Left lobe of liver (tissue), 2 donors: ENCODE data around the gene CDC42BPG. TPM values are rescaled to one million over a fixed set of nuclear protein-coding genes. Genes with fewer than 3 reads are reported as not detected.

Experiments used
- ATAC-seq: fragments of 200-7000 bp; cut with Tn5 transposase; one replicate; pipeline ENCODE4 v1.9.1; 2020; ENCODE audit warnings: mild to moderate bottlenecking, moderate library complexity
- DNase-seq: peaks from one replicate; pipeline ENCODE4 v3.0.0-alpha.2; 2020; ENCODE audit warnings: low spot score
- total RNA-seq: library from RNA; stranded (reverse); gene quantifications from one replicate; pipeline ENCODE4 v1.2.1, GENCODE V29; 2021
- donor health status: DM: no; HTN: no; CAD: no; lungs with moderate emphysema.
- donor health status: DM: no; HTN: yes; CAD: no.

CDC42BPG gene
- total RNA-seq, 1 donor from 2014 or later = 1.2 TPM

DNA sequence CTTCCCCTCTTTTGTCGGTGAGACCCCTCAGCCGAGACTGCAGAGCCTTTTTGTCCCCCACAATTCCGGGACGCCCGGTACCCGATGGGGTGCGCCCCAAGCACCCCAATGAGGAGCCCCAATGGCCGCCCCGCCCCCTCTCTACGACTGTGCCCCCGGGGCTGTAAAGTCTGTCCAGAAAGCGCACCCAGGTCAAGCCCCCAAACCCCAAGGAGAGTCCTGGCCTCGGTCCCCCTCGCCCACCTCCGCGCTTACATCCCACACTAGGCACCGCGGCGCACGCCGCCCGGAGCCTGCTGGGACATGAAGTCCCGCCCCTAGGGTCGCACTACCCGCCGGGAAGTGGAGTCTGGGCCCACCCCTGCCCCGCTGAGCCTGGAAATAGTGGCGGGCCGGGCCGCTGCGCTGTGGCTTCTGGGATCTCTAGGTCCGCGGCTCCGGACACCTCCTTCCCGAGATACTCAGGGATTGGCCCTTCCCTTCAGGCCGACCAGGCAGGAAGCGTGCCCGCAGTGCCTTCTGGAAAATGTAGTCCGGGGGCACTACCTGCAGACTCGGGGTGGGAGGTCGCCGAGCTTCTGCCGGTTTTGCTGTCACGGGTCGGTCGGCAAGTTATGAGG is 34.1 kb downstream of the CDC42BPG start, which contains the start of gene MEN1:
Gene MEN1, minus strand, starts transcription at position 281 of the 620 bp plus-strand sequence. CDS start 442 bp downstream, outside the sequence.
- DNase-seq (peak; percentile 98), ATAC-seq (peak; percentile 95)

DNA sequence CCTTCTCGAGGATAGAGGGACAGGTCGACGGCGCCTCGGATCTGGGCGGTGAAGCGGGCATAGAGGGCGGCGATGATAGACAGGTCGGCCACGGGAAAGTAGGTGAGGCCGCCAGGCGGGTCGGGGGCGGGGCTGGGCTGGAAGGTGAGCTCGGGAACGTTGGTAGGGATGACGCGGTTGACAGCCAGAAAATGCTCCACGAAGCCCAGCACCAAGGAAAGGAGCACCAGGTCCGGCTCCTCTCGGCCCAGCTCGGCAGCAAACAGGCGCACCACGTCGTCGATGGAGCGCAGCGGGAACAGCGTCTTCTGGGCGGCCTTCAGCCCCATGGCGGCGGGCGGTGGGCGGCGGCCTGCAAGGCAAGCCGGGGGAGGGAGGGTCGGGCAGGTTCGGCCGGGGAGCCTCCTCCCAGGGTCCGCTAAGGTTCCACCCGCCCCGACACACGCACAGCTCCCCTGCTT is 34.6 kb downstream of the CDC42BPG start:
- DNase-seq = no peak

DNA sequence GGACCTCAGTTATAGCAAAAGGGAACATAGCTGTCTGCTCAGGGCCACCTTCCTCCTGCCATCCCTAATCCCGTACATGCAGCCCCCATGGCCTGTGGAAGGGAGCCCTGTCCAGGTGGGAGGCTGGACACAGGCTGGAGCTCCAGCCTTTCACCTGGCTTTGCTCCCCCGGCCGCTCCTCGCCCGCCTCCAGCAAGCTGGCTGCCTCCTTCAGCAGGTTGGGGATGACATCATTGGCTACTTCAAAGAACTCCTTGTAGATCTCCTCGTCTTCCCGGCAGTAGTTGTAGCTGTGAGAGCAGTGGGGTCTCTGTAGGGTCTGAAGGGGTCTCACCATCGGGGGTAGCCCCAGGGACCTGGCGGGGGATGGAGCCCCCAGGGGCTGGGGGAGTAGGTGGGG is 39.0 kb downstream of the CDC42BPG start:
- ATAC-seq = no peak
- no peak for DNase-seq

More for the DNA sequence above, 34.6 kb downstream of the CDC42BPG start:
- peak; percentile 40 for ATAC-seq

DNA sequence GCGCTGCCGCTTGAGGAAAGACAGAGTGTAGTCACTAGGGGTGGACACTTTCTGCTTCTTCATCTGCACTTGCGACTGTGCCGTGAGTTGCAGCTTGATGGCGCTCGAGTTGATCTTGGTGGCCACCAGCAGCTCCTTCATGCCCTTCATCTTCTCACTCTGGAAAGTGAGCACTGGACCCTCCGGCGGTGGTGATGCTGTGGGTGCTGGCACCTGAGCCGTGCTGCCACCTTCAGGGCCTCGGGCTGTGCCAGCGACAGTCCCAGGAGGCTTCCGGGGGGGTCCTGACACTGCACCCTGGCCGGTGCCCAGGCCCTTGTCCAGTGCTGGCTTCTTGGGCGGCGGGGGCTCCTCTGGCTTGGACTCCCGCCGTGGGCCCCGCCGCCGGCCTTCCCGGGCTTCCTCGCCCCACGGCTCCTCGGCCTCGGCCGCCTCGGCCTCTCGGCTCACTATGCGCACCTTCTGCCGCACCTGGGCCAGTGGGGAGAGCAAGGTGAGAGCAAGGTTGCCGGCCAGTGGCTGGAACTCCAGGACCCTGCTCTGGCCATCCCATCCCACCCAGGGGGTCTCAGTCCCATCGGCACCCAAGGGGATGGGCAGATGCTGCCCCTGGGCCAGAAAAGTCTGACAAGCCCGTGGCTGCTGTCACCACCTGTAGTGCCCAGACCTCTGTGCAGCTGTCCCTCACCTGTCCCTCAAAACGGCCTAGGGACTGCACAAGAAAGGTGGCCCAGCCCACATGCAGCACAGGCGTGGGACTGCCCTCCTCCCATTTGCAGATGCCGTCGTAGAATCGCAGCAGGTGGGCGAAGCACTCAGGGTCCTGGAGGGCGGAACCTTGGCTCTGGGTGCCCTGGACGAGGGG is 39.9 kb downstream of the CDC42BPG start:
- ATAC-seq (no peak), DNase-seq (no peak)

DNA sequence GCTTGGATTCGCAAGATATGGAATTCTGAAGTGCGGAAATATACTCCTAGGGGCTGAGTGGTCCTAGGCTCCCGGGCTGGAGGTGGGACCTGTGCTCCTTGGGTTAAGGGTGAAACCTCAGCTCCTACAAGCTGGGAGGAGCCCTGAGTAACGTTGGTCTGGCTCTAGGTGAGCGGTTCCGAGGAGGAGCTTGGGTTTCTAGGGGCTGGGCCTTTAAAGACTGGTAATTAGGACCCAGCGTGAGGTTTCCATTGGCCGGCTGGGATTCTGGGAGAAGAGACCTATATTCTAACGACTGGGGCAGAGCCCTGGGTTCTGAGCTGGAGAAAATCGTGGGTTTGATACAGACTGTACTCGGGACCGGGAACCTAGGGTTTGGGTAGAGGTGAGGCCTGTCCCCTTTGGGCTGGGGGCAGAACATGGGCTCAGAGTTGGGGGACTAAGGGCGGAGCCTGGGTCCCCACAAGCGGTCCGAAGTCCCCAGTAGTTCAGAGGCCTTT is 40.6 kb downstream of the CDC42BPG start:
- peak; percentile 4 for ATAC-seq

DNA sequence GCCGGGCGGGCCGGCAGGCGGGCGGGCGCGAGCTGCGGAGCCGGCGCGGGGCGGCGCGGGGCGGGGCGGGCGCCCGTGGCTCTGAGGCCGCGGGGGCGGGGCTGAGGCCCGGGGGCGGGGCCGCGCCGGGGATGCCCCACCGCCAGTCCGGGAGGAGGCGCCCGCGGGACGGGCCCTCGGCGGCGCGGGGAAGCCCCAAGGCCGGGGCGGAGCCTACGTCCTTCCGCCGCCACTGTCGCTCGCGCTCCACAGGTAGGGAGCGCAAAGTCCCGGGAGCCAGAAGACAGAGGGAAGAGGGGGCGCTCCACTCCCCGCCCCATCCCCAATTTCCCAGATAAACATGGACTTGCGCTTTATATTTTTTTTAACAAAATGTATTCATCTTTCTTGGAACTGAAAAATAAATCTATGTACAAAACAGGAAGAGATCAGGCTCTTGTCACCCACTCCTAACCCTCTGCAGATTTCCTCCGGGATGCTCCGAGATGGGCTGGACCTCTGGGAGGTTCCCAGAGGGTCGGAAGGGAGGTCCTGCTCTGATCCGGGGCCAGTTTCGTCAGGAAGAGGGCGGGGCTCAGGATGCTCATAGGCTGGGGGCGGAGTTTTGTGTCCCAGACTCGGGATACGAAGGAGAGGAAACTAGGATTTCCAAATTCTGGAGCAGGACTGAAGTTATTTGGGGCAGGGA is 41.2 kb downstream of the CDC42BPG start, which contains the start of gene MAP4K2:
Gene MAP4K2, minus strand, starts transcription at position 57 of the 688 bp plus-strand sequence. CDS start 65 bp downstream, outside the sequence.
- DNase-seq = peak; percentile 89
- ATAC-seq = peak; percentile 94

More for the DNA sequence above, 40.6 kb downstream of the CDC42BPG start:
- DNase-seq = no peak

DNA sequence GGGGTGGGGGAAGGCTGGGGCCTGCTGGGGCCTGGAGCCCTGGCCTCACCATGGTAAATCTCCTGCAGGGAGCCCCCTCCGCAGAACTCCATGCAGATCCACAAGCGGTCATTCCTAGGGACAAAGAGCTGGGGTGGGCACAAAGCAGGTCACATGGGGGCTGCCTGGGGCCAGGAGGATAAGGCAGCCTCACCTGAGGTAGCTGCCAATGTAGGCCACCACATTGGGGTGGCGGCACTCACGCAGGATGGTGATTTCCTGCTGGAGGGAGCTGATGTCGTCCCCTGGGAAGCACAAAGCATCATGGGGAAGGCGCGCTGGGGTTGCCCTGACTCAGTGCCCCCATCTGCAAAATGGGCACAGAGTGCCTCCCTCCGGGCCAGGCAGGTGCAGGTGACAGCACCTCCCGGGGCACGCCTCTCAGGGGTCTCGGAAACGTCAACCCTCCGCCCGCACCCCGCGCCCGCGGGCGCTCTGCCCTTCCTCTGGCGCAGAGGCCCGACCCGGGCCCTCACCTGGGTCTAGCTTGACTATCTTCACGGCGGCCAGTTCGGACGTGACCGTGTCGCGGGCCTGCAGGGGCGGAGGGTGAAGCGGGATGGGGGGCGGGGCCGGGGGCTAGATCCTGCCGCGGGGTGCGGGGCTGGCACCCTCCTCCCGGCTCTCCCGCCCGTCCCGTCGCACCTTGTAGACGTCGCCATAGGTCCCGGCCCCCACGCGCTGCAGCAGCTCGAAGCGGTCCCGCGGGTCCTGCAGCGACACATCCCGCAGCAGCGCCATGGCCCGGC is 41.9 kb downstream of the CDC42BPG start:
- ATAC-seq (no peak), DNase-seq (peak; percentile 66)

DNA sequence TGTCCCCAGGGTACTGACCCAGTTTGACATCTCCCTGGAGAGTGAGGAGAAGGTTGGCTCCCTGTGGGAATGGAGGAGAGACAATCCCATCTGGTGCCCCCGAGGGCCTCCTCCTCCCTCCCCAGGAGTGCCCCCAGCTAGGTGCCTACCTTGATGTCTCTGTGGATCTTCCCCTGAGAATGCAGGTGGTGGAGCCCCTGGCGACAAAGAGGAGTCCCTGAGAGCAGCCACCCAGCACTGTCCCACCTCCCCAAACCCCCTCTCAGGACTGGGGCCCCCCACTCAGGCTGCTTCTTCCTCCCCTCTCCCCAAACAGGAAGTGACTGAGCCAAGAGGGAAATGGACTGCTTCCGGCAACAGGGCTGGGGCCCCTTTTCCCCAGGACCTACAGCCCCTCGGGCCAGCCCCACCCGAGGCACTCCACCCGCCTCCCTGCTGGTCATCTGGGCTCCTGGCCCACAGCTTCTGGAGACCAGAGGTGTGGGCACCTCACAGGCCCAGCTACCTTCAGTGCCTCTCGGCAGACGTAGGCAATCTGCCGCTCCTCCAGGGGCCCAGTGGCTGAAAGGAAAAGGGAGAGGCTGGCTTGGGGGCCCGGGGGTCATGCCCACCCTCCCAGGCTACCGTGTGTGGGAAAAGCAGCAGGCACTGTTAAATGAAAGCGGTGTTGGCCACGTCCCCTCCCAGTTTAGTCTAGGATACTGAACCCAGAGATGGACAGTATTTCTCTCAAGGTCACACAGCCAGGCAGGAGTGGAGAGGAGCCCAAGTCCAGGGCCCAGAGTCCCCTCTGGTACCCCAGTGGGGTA is 42.7 kb downstream of the CDC42BPG start:
- ATAC-seq (no peak), DNase-seq (no peak)

DNA sequence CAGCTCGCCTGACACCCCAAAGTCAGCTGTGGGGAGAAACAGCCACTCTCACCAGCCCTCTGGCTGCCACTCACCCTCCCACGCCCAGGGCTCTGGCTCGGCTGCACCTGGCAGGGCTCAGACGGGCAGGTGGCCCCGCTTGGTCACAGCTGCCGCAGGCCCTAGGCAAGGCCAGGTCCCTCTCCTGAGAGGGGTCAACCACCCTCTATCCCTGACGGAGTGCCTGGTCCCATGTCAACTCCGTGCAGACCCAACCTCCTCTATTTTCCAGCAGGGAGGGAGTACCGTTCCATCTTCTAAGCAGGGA is 43.3 kb downstream of the CDC42BPG start:
- ATAC-seq (no peak), DNase-seq (no peak)

DNA sequence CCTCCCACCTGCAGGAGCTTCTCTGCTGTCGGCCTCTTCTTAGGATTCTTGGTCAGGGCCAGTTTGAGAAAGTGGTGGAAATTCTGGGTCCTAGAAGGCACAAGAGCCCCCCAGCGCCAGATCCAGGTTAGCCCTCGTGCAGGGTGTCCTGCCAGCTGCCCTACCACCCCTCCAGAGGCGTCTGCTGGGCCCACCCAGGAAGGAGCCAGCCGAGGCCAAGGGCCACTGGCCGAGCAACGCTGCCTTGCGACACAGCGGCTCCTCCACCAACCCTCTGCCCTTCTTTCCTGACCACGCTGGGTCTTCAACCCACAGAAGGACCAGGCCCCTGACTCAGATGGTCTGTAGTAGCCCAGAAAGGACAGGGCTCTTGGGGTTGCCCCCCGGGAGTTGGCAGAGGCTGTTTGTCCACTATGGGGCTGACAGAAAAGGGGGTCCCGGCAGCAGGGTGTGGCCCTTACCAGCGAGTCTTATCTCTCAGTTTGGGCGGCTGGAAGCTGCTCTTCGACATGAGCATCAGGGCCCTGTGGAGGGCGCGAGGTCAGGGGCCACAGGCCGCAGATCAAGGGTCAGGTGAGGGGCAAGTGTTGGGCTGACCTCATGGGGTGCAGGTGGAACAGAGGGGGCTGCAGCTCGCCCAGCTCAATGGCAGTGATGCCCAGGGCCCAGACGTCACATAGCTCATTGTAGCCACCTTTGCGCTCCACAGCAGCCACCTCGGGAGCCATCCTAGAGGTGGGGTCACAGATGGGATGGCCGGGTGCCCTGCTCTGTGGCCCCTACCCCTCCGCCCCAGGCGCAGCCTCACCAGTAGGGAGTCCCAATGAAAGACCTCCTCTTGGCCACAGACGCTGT is 43.9 kb downstream of the CDC42BPG start:
- no peak for DNase-seq
- ATAC-seq = no peak

DNA sequence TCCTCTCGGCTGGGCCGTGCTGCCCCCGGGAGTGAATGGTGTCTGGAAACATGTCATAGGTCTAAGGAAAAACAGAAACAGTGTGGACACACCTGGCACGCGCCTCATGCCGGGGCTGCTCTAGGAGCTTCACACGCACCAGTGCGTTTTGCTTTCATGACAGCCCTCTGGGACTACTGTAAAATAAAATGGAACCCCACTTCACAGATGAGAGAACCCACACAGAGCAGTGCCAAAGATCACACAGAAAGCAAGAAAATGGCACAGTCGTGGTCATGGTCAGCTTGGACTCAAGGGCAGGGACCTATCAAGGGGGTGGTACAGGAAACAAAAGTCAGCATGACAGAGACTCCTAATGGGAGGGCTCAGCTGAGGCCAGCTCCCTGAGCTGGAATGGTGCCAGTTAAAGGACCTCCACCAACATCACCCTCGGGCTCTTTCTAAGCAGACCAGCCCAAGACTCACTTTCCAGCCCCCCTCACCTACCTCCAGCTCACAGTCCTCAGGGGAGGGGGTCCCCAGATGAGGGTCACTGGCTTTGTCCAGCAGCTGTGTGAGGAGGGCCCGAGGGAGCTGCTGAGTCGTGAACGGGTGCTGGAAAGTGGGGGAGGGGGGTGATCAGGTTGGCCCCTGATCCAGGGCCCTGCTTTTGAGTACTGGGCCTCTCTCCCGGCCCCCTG is 44.7 kb downstream of the CDC42BPG start:
- DNase-seq = no peak
- ATAC-seq = no peak

DNA sequence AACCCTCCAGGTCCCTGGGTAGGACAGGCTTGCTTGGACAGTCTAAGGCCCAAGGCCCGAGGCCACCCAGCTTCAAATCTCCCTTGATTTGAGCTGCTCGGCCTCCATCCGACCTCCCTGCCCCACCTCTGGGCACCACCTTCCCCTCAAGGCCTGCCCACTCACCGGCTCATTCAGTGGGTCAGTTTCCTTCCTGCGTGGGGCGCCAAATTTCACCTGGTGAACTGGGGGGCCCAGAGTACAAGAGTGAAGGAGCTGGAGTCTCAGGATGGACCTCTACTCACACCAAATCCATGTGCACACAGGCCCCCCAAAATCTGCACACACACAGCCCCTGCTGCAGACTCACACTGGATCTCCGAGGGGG is 45.2 kb downstream of the CDC42BPG start:
- no peak for DNase-seq
- no peak for ATAC-seq

DNA sequence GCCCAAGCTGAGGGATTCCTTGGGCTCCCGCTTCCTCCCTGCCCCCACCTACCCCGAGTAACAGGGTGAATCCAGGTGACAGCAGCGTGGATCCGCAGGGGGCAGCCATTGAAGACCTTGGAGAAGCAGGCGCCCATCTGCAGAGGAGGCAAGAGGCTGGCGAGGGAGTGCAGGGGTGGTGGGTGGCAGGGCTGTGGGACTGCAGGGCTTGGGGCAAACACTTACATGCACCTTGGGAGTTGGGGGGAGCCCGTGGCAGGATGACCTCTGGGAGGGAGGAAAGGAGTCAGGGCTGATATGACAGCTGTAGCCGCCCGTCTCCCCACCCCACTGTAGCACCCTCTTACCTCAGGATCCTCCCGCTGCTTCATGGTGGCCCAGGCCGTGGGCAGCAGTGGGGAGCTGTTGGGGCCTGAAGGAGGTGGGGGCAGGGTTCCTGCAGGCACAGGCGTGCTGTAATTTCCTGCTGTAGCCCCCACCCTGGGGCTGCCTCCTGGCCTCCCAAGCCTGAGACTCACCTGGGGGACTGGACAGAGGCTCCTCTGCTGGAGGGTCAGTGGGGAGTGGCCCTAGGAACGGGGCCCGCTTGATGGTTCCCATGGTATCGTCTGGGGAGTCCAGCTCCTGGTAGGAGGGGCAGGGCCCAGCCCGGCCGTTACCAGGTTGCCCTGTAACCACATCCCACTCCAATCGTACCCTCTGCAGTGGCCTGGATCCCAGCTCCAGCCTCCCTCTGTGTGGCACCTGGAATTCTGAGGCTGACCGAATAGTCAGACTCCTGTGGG is 47.5 kb downstream of the CDC42BPG start:
- no peak for ATAC-seq
- no peak for DNase-seq

DNA sequence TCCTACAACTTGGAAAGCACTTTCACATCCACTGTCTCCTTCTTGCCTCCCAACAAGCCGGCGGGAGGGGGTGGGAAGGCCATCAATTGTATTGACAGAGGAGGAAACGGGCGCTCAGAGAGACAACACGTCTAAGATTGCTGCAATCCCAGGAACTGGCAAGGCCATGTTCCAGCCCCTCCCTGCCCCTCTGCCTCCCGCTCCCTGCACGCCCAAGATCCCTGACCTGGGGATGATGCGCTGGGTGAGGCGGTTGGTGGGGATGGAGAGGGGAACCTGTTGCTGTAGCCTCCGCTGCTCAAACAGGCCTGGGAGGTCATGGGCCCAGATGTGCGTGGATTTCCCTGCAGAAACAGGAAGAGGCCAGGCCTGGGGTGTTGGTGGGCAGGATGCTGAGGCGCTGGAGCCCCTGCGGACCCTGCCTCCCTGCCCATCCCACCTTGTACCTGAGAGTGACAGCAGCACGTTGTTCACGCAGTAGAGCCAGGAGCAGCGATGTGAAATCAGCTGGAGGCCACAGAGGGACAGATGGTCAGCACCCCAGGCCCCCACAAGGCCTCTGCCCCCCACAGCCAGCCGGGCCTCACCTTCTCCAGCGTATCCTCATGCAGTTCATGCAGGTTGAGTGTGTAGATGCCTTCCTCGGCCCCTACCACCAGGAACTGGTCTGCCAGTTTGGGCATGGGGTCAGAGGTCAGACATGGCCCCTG is 48.3 kb downstream of the CDC42BPG start:
- ATAC-seq (no peak), DNase-seq (no peak)

DNA sequence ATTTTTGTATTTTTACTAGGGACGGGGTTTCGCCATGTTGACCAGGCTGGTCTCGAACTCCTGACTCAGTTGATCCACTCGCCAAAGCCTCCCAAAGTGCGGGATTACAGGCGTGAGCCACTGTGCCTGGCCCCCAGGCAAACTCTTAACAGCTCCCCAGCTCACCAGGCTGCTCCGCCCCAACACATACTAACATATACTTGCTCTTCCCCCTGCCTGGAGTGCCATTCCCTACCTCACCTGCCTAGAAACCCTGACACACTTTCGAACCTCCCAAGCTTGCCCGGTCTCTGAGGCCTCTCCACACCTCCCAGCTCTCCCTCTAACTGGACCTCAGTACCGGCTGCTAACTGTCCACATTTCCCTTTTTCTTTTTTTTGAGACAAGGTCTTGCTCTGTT is 49.9 kb downstream of the CDC42BPG start:
- DNase-seq (no peak), ATAC-seq (no peak)

DNA sequence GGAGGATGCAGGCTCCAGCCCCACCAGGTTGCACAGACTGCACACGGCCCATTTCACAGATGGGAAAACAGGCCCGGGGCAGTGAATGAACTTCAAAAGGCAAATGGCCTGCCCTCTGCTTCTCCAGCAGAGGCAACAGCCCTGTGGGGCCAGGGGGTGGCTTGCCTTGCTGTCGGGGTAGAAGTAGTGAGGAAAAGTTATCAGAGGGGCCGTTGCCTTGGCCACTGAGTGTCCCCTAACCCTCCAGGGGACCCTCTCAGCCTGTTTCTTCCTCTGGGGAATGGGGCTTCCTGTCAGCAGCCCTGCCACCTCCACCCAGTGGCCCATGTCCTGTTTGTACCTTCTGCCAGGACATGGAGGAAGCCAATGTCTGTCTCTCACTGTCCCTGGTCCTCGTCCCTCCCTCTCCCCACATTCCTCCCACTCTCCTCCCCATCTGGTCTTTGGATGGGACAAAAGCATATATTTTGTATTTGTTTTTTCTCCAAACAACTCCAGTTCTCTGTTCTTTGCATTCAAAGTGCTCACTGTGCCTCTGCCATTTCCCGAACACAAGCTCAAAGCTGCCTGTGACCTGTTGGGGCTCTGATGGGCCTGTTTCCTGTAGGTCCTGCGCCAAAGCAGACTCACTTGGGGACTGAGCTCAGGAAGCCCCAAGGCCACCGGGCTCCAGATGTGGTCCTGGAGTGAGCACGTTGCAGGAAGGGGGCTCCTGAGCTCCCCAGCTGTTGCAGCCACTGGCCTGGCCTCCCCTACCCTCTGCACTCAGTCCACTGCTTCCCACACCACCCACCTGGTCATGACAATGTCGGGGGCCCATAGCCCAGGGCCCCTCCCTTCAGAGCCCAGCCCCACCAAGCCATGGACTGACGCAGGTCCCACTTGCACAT is 50.9 kb downstream of the CDC42BPG start:
- ATAC-seq = no peak
- no peak for DNase-seq
